Measurements from ENCODE around the gene CSNK1D. TPM values are rescaled to one million over a fixed set of nuclear protein-coding genes. Genes with fewer than 3 reads are reported as not detected.

CSNK1D gene
- total and polyA plus RNA-seq, 10 of the 15 experiments (the other 5 are each of a cell fraction or from before 2014, with no cell fraction given), result 5.7 to 105 (median 58.1) TPM

- intact Hi-C loops (cut with micrococcal nuclease; ENCODE audit: unreplicated experiment), result no loop called here
- Histone ChIP-seq H3K27me3 (replicated peaks in 1 of 2; ENCODE audit: control insufficient read depth in 2 of 2, insufficient read depth in 2 of 2, low read length in 1 of 2) (no peaks in the 10 kb centered on the region), H3K4me1 (ENCODE audit: control insufficient read depth, insufficient read depth, low read length) (peaks cover 19% of the 10 kb centered on the region), H3K4me3 (no peak overlapping the region), H4K20me1 (ENCODE audit: control insufficient read depth, insufficient read depth) (peaks cover 7% of the 10 kb centered on the region), H2AFZ (ENCODE audit: control insufficient read depth, low read depth, low read length) (no peak overlapping the region), H3K4me2 (ENCODE audit: control insufficient read depth, insufficient read depth) (no peak overlapping the region), H3K79me2 (ENCODE audit: control insufficient read depth, insufficient read depth, low read length) (no peaks in the 10 kb centered on the region; the same call in 1 of the 2 replicates), H3K36me3 (ENCODE audit: control insufficient read depth in 2 of 2, insufficient read depth in 2 of 2, low read length in 1 of 2) (peaks cover 33 to 56% of the 10 kb centered on the region in 2 experiments), H3K27ac (ENCODE audit: control insufficient read depth, insufficient read depth) (no peak overlapping the region), H3K9me3 (replicated peaks; ENCODE audit: control insufficient read depth, insufficient read depth, low read length) (no peaks in the 10 kb centered on the region), H3K9ac (ENCODE audit: control insufficient read depth, insufficient read depth, low read length) (no peak overlapping the region)
- in situ Hi-C loops (cut with MboI), result no loop called here
- BruUV-seq (replicated peaks), result no TSS peak
- TF ChIP-seq FOXK2 (IDR thresholded peaks at IDR 0.05) (no peak), POLR2A (IDR thresholded peaks at IDR 0.05; ENCODE audit: low read depth, low read length) (peak; percentile 63), POLR2AphosphoS5 (IDR thresholded peaks at IDR 0.05; ENCODE audit: low read length) (peak; percentile 69; the same call in 1 of the 2 replicates), CBFB (IDR thresholded peaks at IDR 0.05; ENCODE audit: low read depth) (no peak), HDAC6 (IDR thresholded peaks at IDR 0.05; ENCODE audit: unreplicated experiment) (peak; percentile 17), LARP7 (IDR thresholded peaks at IDR 0.05) (peak; percentile 31; the same call in 1 of the 2 replicates), E4F1 (IDR thresholded peaks at IDR 0.05; ENCODE audit: borderline replicate concordance, partially characterized antibody) (no peak), POLR2AphosphoS2 (IDR thresholded peaks at IDR 0.05; ENCODE audit: low read depth, low read length) (peak; percentile 89)
- SMC1A ChIA-PET (ENCODE audit: uncharacterized antibody, unreplicated experiment), result interaction anchor here (1.1 to 2.6 kb wide), 6 partner anchors 35 to 78 kb away, joined by 3 to 12 read pairs (median 4); no protein-coding TSS in a partner anchor
- ATAC-seq (no peak), FAIRE-seq (no peak), DNase-seq (ENCODE audit: low read depth, low spot score) (no peak)
- POLR2A ChIA-PET, result interaction anchor here (0.7 to 1.7 kb wide), 4 partner anchors 11 to 59 kb away, joined by 3 to 7 read pairs (median 4); no protein-coding TSS in a partner anchor
- CTCF ChIA-PET, result interaction anchor here (0.6 to 3.0 kb wide), 4 partner anchors 37 to 78 kb away, joined by 3 to 19 read pairs (median 12); no protein-coding TSS in a partner anchor
- RAD21 ChIA-PET (ENCODE audit: unreplicated experiment), result interaction anchor here (1.5 to 2.6 kb wide), 4 partner anchors 37 to 78 kb away, joined by 3 to 18 read pairs (median 10); no protein-coding TSS in a partner anchor
- 92% methylated on average over 28 of the region's 29 CpGs for WGBS (ENCODE audit: insufficient coverage, insufficient replicate concordance, low lambda C conversion rate, missing lambda C conversion rate)
These were observed 30.4 kb downstream of the CSNK1D start for GRCh38 chr17:82242977-82243647.

All from GM12878 (cell line).